K562 (cell line): ENCODE measurements around the gene LHCGR. TPM values are rescaled to one million over a fixed set of nuclear protein-coding genes. Genes with fewer than 3 reads are reported as not detected.
A peak's percentile ranks its signal among the peaks of the same experiment; 100 is the strongest.

Experiments used
- C11orf30 ChIP-seq: fragments of 450-650 bp; IDR thresholded peaks from 2 replicates; pipeline ENCODE4 v1.6.1; 2016; ENCODE audit warnings: low read depth, mild to moderate bottlenecking
- CBX1 ChIP-seq: sonication (generic); IDR thresholded peaks from 2 replicates; pipeline ENCODE4 v1.6.1; 2016; ENCODE audit warnings: antibody characterized with exemption, low read depth, mild to moderate bottlenecking
- MAFF ChIP-seq: IDR thresholded peaks from 2 replicates; pipeline ENCODE4 v1.6.1; 2012; ENCODE audit warnings: low read length, improper control_type of control experiment
- MGA ChIP-seq: fragments of 450-650 bp; IDR thresholded peaks from 2 replicates; pipeline ENCODE4 v1.6.1; 2016; ENCODE audit warnings: mild to moderate bottlenecking, moderate library complexity
- REST ChIP-seq, 2 experiments: fragments of 450-650 bp; formaldehyde crosslinking in 1 of 2; IDR thresholded peaks; 2 replicates each; pipeline versions ENCODE4 v1.4.0 to v1.6.1; 2014 to 2020; ENCODE audit warnings: mild to moderate bottlenecking in 2 of 2, borderline replicate concordance in 1 of 2, low read depth in 1 of 2
- SPI1 ChIP-seq: IDR thresholded peaks from 2 replicates; pipeline ENCODE4 v1.6.1; 2011; ENCODE audit warnings: low read depth, low read length, control low read depth, borderline replicate concordance
- polyA plus RNA-seq, 8 experiments: library from polyadenylated mRNA; depleted of rRNA in 4 of 8; stranded (reverse) in 5 of 8; unstranded in 3 of 8; fragments of >200 nt; fragmentation: Nextera tagmentation in 2 of 8; fragmentation: Illumina TruSeq in 1 of 8; extraction: Ambion mirVana in 2 of 8; extraction: Trizol in 1 of 8; gene quantifications; 2 replicates each; pipeline versions ENCODE4 v1.2.1 to v1.2.3, GENCODE V29; 2011 to 2014; ENCODE audit warnings: inconsistent platforms in 1 of 8, missing spikeins in 1 of 8
- total RNA-seq, 7 experiments: library from RNA; depleted of rRNA in 6 of 7; stranded (reverse); fragments of >200 nt in 6 of 7; fragmentation: Illumina TruSeq in 2 of 7; extraction: Trizol in 2 of 7; gene quantifications; 2 replicates each; pipeline versions ENCODE4 v1.2.1 to v1.2.3, GENCODE V29; 2011 to 2021; ENCODE audit warnings: low replicate concordance in 1 of 7

Gene LHCGR
- total and polyA plus RNA-seq, 9 of the 15 experiments (the other 6 are each of a cell fraction or from before 2014, with no cell fraction given), result not detected

- no peak for TF ChIP-seq MGA
- no peak for TF ChIP-seq CBX1
- TF ChIP-seq SPI1, result peak; percentile 87
- TF ChIP-seq REST (IDR thresholded peaks at IDR 0.05; ENCODE audit: borderline replicate concordance), result peak; percentile 54; the same call in 1 of the 2 replicates
- no peak for TF ChIP-seq REST (CRISPR knock-in tag; IDR thresholded peaks at IDR 0.05; ENCODE audit: low read depth)
- TF ChIP-seq MAFF, result peak; percentile 40; the same call in 1 of the 2 replicates
- peak; percentile 50 for TF ChIP-seq C11orf30
These were observed 29.6 kb downstream of the LHCGR start (continued) for GRCh38 chr2:48725696-48726494.
